HEK293 (cell line): Measurements from ENCODE around the gene NF2.

ENCODE experiments used
- CTCF ChIP-seq: fragments of 450-650 bp; formaldehyde crosslinking; IDR thresholded peaks from 2 replicates; pipeline ENCODE4 v1.5.1; 2016; ENCODE audit warnings: missing biosample characterization, missing genetic modification characterization
- KLF1 ChIP-seq: fragments of 450-650 bp; formaldehyde crosslinking; IDR thresholded peaks from 2 replicates; pipeline ENCODE4 v1.5.1; 2016; ENCODE audit warnings: missing biosample characterization, missing genetic modification characterization
- PRDM1 ChIP-seq: fragments of 450-650 bp; formaldehyde crosslinking; IDR thresholded peaks from 2 replicates; pipeline ENCODE4; 2016; ENCODE audit warnings: missing biosample characterization, missing genetic modification characterization
- RBAK ChIP-seq: fragments of 450-650 bp; formaldehyde crosslinking; IDR thresholded peaks from 2 replicates; pipeline ENCODE4 v1.5.1; 2016; ENCODE audit warnings: missing biosample characterization, missing genetic modification characterization
- REST ChIP-seq: fragments of 450-650 bp; formaldehyde crosslinking; IDR thresholded peaks from 2 replicates; pipeline ENCODE4 v1.5.1; 2016; ENCODE audit warnings: missing biosample characterization, missing genetic modification characterization
- TF ChIP-seq, protein P1 (sequence below): fragments of 450-650 bp; formaldehyde crosslinking; IDR thresholded peaks from 2 replicates; pipeline ENCODE4 v1.5.1; 2016; ENCODE audit warnings: missing biosample characterization, missing genetic modification characterization
- TF ChIP-seq, protein P2 (sequence below): fragments of 450-650 bp; formaldehyde crosslinking; IDR thresholded peaks from 2 replicates; pipeline ENCODE4 v1.5.1; 2016; ENCODE audit warnings: missing biosample characterization, missing genetic modification characterization, borderline replicate concordance
- TF ChIP-seq, protein P3 (sequence below): fragments of 450-650 bp; formaldehyde crosslinking; IDR thresholded peaks from 2 replicates; pipeline ENCODE4 v1.5.1; 2016; ENCODE audit warnings: missing biosample characterization, missing genetic modification characterization

GRCh38 chr22:29726512-29727130 lies 123.2 kb downstream of the NF2 start:
- TF ChIP-seq, protein P1, sequence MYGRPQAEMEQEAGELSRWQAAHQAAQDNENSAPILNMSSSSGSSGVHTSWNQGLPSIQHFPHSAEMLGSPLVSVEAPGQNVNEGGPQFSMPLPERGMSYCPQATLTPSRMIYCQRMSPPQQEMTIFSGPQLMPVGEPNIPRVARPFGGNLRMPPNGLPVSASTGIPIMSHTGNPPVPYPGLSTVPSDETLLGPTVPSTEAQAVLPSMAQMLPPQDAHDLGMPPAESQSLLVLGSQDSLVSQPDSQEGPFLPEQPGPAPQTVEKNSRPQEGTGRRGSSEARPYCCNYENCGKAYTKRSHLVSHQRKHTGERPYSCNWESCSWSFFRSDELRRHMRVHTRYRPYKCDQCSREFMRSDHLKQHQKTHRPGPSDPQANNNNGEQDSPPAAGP (tag by site-specific recombination), result no peak
- TF ChIP-seq KLF1 (no peak), CTCF (tag by site-specific recombination) (no peak), PRDM1 (tag by site-specific recombination) (no peak), RBAK (tag by site-specific recombination) (no peak), REST (tag by site-specific recombination) (no peak)
- TF ChIP-seq, protein P2, sequence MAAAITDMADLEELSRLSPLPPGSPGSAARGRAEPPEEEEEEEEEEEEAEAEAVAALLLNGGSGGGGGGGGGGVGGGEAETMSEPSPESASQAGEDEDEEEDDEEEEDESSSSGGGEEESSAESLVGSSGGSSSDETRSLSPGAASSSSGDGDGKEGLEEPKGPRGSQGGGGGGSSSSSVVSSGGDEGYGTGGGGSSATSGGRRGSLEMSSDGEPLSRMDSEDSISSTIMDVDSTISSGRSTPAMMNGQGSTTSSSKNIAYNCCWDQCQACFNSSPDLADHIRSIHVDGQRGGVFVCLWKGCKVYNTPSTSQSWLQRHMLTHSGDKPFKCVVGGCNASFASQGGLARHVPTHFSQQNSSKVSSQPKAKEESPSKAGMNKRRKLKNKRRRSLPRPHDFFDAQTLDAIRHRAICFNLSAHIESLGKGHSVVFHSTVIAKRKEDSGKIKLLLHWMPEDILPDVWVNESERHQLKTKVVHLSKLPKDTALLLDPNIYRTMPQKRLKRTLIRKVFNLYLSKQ (tag by site-specific recombination), result no peak
- TF ChIP-seq, protein P3, sequence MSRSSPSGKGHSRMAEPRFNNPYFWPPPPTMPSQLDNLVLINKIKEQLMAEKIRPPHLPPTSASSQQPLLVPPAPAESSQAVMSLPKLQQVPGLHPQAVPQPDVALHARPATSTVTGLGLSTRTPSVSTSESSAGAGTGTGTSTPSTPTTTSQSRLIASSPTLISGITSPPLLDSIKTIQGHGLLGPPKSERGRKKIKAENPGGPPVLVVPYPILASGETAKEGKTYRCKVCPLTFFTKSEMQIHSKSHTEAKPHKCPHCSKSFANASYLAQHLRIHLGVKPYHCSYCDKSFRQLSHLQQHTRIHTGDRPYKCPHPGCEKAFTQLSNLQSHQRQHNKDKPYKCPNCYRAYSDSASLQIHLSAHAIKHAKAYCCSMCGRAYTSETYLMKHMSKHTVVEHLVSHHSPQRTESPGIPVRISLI, result no peak
